ENCODE measurements around the gene AR.

The AR gene

DNA sequence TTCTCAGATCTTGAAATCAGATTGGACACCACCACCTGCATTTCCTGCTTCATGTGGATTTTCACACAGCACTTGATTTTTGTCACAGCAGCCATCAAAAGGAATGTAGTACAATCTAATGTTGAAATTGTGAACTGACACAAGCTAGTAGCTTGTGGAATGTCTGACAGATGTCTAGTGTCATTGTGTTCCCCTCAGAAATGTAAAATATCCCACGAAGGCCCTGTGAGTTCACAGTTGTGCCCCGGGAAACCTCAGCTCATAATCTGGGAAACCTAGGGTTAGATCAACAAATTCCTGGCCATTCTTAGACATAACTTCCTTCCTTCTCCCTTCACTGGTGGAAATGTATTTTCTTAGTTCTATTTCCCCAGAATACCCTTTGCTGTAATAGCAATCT is 205.7 kb downstream of the AR start:
- no peak for DNase-seq (ENCODE audit: insufficient read length)
- TF ChIP-seq POLR2A (IDR thresholded peaks at IDR 0.05; ENCODE audit: low read depth, low read length) (no peak), POLR2AphosphoS5 (IDR thresholded peaks at IDR 0.05; ENCODE audit: low read depth, low read length) (no peak), TAF1 (IDR thresholded peaks at IDR 0.05; ENCODE audit: borderline replicate concordance, low read depth, low read length) (no peak)
- no peak for FAIRE-seq

DNA sequence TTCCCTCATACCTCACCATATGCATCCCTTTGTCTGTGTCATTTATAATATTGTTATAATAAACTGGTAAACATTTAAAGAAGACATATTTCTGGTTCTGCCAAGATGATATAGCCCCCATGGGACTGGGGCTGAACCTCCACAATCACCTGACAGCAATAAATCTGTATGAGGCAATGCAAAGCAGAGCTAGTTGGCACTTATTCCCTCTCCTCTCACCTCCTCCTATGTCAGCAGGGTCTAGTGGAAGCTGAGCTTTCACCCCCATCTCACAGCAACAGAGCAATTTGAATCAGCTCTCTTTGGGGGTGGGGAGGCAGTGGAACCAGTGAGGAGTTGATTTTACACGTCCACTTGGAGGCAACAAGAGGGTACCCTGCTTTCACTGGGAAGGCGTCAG is 206.9 kb downstream of the AR start:
- FAIRE-seq (no peak), DNase-seq (ENCODE audit: insufficient read length) (no peak)
- TF ChIP-seq TAF1 (IDR thresholded peaks at IDR 0.05; ENCODE audit: borderline replicate concordance, low read depth, low read length): no peak
- TF ChIP-seq POLR2A (IDR thresholded peaks at IDR 0.05; ENCODE audit: low read depth, low read length): no peak
- no peak for TF ChIP-seq POLR2AphosphoS5 (IDR thresholded peaks at IDR 0.05; ENCODE audit: low read depth, low read length)

DNA sequence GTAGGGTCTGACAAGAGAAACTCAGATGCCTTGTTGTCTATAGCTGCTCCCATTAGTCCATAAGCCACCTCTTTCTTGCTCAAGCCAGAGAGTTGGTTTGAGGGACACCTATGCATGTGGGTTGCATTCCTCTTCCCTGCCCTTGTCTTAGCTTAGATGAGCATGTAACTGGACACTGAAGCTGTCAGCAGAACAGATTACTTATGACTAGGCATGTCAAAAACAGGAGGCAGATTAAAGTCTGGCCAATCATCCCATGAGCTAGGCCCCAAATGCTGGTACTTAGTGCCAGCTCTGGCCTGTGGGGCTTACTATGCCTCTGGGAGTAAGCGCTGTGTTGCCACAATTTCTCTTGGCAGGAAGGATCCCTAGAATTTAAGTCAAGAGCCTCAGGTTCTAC is 215.2 kb downstream of the AR start:
- FAIRE-seq: no peak
- TF ChIP-seq POLR2A (IDR thresholded peaks at IDR 0.05; ENCODE audit: low read depth, low read length) (no peak), TAF1 (IDR thresholded peaks at IDR 0.05; ENCODE audit: borderline replicate concordance, low read depth, low read length) (no peak), POLR2AphosphoS5 (IDR thresholded peaks at IDR 0.05; ENCODE audit: low read depth, low read length) (no peak)

DNA sequence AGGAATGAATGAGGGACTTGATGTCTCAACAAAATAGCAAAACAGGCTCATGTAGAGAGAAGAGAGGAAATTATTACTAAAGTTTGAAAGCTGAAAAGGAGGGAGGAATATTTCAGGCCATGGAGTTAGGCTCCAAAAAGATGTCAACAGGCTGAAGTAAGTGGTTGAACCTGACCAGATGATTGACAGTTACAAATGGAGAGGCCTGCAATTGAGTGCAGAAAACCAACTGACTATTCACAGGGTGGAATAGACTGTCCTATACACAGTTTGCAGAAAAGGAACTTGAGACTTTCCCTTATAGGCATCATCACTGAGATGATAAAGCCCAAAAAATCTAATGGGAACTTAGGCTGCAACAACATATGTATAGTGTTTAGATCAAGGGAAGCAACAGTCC is 233.3 kb downstream of the AR start:
- no peak for FAIRE-seq
- no peak for TF ChIP-seq TAF1 (IDR thresholded peaks at IDR 0.05; ENCODE audit: borderline replicate concordance, low read depth, low read length)
- TF ChIP-seq POLR2A (IDR thresholded peaks at IDR 0.05; ENCODE audit: low read depth, low read length): no peak
- no peak for TF ChIP-seq POLR2AphosphoS5 (IDR thresholded peaks at IDR 0.05; ENCODE audit: low read depth, low read length)

More for the DNA sequence above, 215.2 kb downstream of the AR start:
- DNase-seq (ENCODE audit: insufficient read length): no peak

DNA sequence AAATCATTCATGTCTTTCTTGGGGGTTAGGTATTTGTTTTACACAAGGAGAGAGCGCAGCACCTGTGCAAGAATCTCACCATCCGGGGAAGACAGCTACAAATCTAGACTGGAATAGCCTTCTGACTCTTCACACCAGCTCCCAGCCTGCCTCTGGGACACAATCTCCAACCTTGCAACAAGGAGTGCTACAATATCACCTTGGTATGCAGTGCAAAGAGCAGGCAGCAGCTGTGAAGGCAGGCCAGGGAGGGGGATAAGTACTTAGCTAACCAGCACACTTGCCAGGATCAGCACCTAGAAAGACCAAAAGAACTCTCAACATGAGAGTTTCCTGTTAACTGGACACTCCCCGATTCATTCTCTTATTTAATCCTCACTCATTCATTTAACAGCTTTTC is 235.3 kb downstream of the AR start:
- TF ChIP-seq TAF1 (IDR thresholded peaks at IDR 0.05; ENCODE audit: borderline replicate concordance, low read depth, low read length) (no peak), POLR2A (IDR thresholded peaks at IDR 0.05; ENCODE audit: low read depth, low read length) (no peak), POLR2AphosphoS5 (IDR thresholded peaks at IDR 0.05; ENCODE audit: low read depth, low read length) (no peak)
- FAIRE-seq (no peak), DNase-seq (ENCODE audit: insufficient read length) (no peak)

More for the DNA sequence above, 233.3 kb downstream of the AR start:
- no peak for DNase-seq (ENCODE audit: insufficient read length)

All from GM12892 (cell line).